Lower lobe of right lung (tissue), 2 donors: ENCODE results near the gene MTUS2. TPM values are rescaled to one million over a fixed set of nuclear protein-coding genes. Genes with fewer than 3 reads are reported as not detected.

Experiments used
- ATAC-seq, 2 donors: fragments of 200-7000 bp; cut with Tn5 transposase; one replicate each; pipeline ENCODE4 v1.9.1; 2020 to 2022; ENCODE audit warnings: mild to moderate bottlenecking in 2 of 2, moderate library complexity in 2 of 2
- DNase-seq: peaks from one replicate; pipeline ENCODE4 v3.0.0-alpha.2; 2020
- H3K27ac ChIP-seq: fragments of 200-600 bp; one replicate; pipeline ENCODE4 v1.8.0; 2022
- H3K27me3 ChIP-seq: fragments of 200-600 bp; one replicate; pipeline ENCODE4 v1.8.0; 2022; ENCODE audit warnings: low read depth
- H3K36me3 ChIP-seq: fragments of 200-600 bp; one replicate; pipeline ENCODE4 v1.8.0; 2022; ENCODE audit warnings: mild to moderate bottlenecking
- H3K4me1 ChIP-seq: fragments of 200-600 bp; one replicate; pipeline ENCODE4 v1.8.0; 2022
- H3K4me3 ChIP-seq: fragments of 200-600 bp; one replicate; pipeline ENCODE4 v1.8.0; 2022; ENCODE audit warnings: mild to moderate bottlenecking
- H3K9me3 ChIP-seq: fragments of 200-600 bp; one replicate; pipeline ENCODE4 v1.8.0; 2022
- CTCF ChIP-seq: fragments of 200-600 bp; IDR thresholded peaks from one replicate; pipeline ENCODE4 v1.8.0; 2022; ENCODE audit warnings: antibody characterized with exemption, mild to moderate bottlenecking
- intact Hi-C: fragments of 100-400 bp; cut with DNase I; formaldehyde crosslinking; loops from one replicate; pipeline ENCODE4 v1.11.0; 2022
- total RNA-seq: library from RNA; stranded (reverse); fragmentation: NEBNext Ultra II Directional; extraction: Animal tissue kit (Norgen Biotek cat#: 25700); gene quantifications from one replicate; pipeline ENCODE4 v1.2.1, GENCODE V29; 2021
- donor health status: DM: no; HTN: yes; CAD: no; lungs with severe emphysema.

The MTUS2 gene
- total RNA-seq, 1 donor from 2014 or later = 0.21 TPM

GRCh38 chr13:28955264-28955966, 135.3 kb downstream of the MTUS2 start:
- DNase-seq (no peak), ATAC-seq (no peak)
- Histone ChIP-seq H3K4me3 (no peak overlapping the region), H3K27me3 (no peaks in the 10 kb centered on the region), H3K4me1 (no peaks in the 10 kb centered on the region), H3K36me3 (no peaks in the 10 kb centered on the region), H3K9me3 (no peaks in the 10 kb centered on the region), H3K27ac (no peak overlapping the region)
- no peak for TF ChIP-seq CTCF
- intact Hi-C loops = no loop called here

GRCh38 chr13:28958018-28958417, 137.9 kb downstream of the MTUS2 start:
- ATAC-seq = no peak

GRCh38 chr13:28958441-28958840, 138.3 kb downstream of the MTUS2 start:
- Histone ChIP-seq H3K4me1 (no peaks in the 10 kb centered on the region), H3K27ac (no peak overlapping the region), H3K9me3 (no peaks in the 10 kb centered on the region), H3K4me3 (no peak overlapping the region), H3K36me3 (no peaks in the 10 kb centered on the region), H3K27me3 (no peaks in the 10 kb centered on the region)
- TF ChIP-seq CTCF = no peak
- DNase-seq (no peak), ATAC-seq (no peak)
- intact Hi-C loops = no loop called here

More at GRCh38 chr13:28958018-28958417, 137.9 kb downstream of the MTUS2 start:
- no peak overlapping the region for H3K27ac ChIP-seq
- intact Hi-C loops = no loop called here
- no peaks in the 10 kb centered on the region for H3K27me3 ChIP-seq
- H3K4me3 ChIP-seq = no peak overlapping the region
- H3K9me3 ChIP-seq = no peaks in the 10 kb centered on the region
- H3K36me3 ChIP-seq = no peaks in the 10 kb centered on the region
- DNase-seq = no peak
- H3K4me1 ChIP-seq = no peaks in the 10 kb centered on the region
- no peak for TF ChIP-seq CTCF

- no peak for DNase-seq
- intact Hi-C loops = no loop called here
- Histone ChIP-seq H3K4me3 (no peak overlapping the region), H3K27me3 (peaks cover 2% of the 10 kb centered on the region), H3K9me3 (no peaks in the 10 kb centered on the region), H3K27ac (no peak overlapping the region), H3K36me3 (no peaks in the 10 kb centered on the region), H3K4me1 (no peaks in the 10 kb centered on the region)
- TF ChIP-seq CTCF = no peak
- no peak for ATAC-seq
Observed at GRCh38 chr13:28964052-28964451, 143.9 kb downstream of the MTUS2 start.

- Histone ChIP-seq H3K27me3 (peaks cover 2% of the 10 kb centered on the region), H3K4me3 (no peak overlapping the region), H3K9me3 (no peaks in the 10 kb centered on the region), H3K27ac (no peak overlapping the region), H3K36me3 (no peaks in the 10 kb centered on the region), H3K4me1 (no peaks in the 10 kb centered on the region)
- no peak for ATAC-seq
- DNase-seq = no peak
- no peak for TF ChIP-seq CTCF
- intact Hi-C loops = no loop called here
Observed at GRCh38 chr13:28964803-28965202, 144.7 kb downstream of the MTUS2 start.
